ENCODE data around the gene XRN2.

DNA sequence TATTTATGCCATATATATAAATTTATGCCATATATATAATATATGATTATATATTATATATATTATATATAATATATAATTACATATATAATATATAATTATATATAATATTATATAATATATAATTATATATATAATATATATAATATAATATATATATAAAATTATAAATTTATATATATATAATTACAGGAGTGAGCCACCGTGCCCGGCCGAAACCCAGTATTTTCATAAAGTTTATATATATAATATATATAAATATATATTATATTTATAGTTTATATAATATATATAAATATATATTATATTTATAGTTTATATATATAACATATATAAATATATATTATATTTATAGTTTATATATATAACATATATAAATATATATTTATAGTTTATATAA lies 62.6 kb downstream of the XRN2 start:
- TF ChIP-seq POLR2A (IDR thresholded peaks at IDR 0.05; ENCODE audit: low read length) (no peak), GATA1 (IDR thresholded peaks at IDR 0.05; ENCODE audit: low read depth, low read length) (no peak)

Measured in erythroblast (primary cell).